ENCODE results near the gene MKNK2. TPM values are rescaled to one million over a fixed set of nuclear protein-coding genes. Genes with fewer than 3 reads are reported as not detected.

The MKNK2 gene
- total RNA-seq, 1 experiment from 2014 or later: 33.9 TPM

- DNase-seq (ENCODE audit: low read depth): no peak
Measured at GRCh38 chr19:2080336-2080988, 29.4 kb upstream of the MKNK2 start.

GRCh38 chr19:2079865-2080301 lies 28.8 kb upstream of the MKNK2 start:
- DNase-seq (ENCODE audit: low read depth): no peak

- DNase-seq (ENCODE audit: low read depth): no peak
Measured at GRCh38 chr19:2079076-2079864, 28.2 kb upstream of the MKNK2 start.

DNA sequence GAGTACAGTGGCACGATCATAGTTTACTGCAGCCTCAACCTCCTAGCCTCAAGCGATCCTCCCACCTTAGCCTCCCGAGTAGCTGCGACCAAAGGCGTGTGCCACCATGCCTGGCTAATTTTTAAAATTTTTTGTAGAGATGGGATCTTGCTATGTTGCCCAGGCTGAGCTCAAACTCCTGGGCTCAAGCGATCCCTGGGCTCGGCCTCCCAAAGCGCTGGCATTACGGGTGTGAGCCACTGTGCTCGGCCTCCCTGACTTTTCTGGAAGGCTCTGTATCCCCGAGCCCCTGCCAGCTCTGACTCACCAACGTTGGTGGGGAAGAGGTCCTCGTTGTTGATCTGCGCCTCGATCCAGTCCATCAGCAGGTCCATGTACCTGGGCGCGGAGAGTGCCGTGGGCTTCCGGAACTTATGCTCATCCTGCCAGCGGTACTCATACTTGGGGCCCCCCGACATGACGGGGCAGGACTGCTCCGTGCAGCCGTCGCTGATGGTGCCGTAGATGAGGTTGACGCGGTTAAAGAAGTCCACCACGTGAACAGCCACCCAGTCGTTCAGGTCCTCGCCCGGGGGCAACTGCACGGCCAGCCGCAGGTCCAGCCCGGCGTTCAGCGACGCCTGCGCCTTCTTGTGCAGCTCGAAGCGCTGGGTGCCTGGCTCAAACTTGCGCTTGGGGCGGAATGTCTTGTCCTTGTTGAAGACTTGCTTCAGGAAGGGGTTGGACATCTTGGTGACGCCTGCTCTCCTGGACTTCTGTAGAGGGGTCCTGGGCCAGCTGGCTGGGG lies 27.0 kb upstream of the MKNK2 start:
- DNase-seq (ENCODE audit: low read depth): no peak

- no peak for DNase-seq (ENCODE audit: low read depth)
Measured at GRCh38 chr19:2077398-2077797, 26.4 kb upstream of the MKNK2 start.

- DNase-seq (ENCODE audit: low read depth): no peak
Measured at GRCh38 chr19:2076526-2076944, 25.5 kb upstream of the MKNK2 start.

- no peak for DNase-seq (ENCODE audit: low read depth)
Measured at GRCh38 chr19:2072757-2073551, 21.9 kb upstream of the MKNK2 start.

DNA sequence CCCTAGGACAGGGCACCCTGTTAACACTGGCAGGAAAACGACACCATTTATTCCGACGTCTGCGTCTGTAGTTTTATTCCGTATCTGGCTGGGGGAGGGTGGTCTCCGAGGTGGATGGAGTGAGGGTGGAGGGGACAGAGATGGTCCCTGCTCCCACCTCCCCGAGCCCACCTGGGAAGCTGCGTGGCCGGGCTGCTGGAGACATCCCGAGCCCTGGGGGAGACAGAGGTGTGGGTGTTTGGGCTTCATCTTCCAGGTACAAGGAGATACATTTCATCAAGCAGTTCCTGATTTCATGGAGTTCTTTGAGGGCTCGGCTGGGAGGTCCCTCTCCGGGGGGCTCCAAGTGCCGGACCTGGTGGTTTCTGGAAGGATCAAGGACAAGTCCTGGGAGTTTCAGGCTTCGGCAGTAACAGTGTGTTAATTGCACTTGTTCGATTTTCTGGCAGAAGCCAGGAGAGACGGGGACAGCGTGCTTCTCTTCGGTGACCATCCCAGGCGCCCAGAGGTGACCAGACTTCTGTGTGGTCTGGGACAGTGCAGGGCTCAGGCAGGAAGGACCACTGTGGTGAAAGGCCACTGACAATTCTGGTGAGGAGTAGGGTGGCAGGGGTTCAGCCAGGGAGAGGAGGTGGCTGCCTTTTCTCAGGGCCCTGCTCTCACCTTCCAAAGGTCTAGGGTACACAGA lies 20.1 kb upstream of the MKNK2 start:
- DNase-seq (ENCODE audit: low read depth): no peak

DNA sequence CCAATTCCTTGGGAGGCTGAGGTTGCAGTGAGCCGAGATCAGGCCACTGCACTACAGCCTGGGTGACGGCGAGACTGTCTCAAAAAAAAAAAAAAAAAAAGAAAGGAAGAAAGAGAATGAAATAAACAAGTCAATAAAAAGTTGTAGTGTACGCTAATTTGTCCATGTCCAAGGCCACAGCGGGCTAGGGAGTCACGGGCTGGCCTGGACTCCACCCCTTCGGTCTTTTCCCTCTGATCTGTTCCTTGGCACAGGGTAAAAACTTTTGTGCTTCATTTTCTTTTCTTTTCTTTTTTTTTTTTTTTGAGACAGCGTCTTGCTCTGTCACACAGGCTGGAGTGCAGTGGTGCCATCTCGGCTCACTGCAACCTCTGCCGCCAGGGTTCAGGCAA lies 19.4 kb upstream of the MKNK2 start:
- no peak for DNase-seq (ENCODE audit: low read depth)

DNA sequence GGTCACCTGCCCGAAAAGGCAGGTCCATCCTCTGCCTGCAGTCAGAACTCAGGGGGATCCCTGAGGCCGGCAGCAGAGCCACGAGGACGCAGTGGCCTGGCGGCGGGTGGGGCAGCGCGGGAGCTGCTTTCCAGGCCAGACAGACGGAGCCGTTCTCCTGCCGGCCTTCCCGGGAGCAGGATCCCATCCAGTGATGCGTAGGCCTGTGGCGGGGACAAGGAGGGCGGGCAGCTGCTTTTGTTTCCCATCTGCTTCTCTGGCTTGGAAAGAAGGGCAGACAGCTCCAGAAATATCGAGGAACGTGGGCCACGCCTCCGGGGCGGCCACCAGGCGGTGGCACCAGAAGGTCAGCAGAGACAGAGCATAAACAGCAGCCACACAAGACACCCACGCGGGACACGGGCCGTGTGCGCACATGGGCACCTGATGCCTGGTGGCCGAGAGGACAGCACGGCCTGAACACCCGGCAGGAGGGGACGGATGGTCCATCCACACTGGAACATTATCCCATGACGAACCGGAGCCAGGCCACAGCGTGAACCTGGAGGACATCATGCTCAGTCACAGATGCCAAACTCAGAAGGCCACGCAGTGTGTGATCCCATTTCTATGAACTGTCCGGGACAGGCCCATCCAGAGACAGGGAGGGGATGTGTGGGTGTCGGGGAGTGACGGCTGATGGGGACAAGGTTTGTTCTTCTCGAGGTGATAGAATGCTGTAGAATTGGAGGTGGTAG lies 13.9 kb upstream of the MKNK2 start:
- no peak for DNase-seq (ENCODE audit: low read depth)

GRCh38 chr19:2064395-2064787 lies 13.3 kb upstream of the MKNK2 start:
- DNase-seq (ENCODE audit: low read depth): no peak

GRCh38 chr19:2063824-2064223 lies 12.8 kb upstream of the MKNK2 start:
- DNase-seq (ENCODE audit: low read depth): no peak

DNA sequence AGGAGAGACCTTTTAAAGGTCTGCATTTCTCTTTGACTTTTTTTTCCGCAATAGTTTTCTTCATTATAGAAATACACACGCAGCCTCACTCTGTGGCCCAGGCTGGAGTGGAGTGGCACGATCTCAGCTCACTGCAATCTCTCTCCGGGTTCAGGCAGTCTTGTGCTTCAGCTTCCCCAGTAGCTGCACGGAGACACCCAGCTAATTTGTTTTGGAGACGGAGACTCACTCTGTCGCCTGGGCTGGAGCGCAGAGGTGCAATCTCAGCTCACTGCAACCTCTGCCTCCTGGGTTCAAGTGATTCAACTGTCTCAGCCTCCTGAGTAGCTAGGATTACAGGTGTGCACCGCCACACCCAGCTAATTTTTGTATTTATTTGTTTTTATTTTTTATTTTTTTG lies 11.7 kb upstream of the MKNK2 start:
- no peak for DNase-seq (ENCODE audit: low read depth)

DNA sequence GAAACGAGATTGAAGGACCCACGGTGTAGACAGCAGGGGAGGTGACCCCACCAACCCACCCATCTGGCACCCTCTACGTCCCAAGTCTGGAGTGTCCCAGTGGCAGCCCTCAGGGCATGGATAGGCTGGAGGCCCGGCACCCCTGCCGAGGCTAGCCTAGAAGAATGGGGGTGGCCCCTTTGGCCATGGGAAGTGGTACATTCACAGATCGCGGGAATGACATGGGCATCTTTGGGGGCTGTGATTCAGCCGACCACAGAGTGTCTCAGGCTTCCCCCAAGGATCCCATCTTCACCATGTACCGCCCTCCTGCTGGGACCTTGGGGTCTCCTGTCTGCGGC lies 11.3 kb upstream of the MKNK2 start:
- DNase-seq (ENCODE audit: low read depth): no peak

DNA sequence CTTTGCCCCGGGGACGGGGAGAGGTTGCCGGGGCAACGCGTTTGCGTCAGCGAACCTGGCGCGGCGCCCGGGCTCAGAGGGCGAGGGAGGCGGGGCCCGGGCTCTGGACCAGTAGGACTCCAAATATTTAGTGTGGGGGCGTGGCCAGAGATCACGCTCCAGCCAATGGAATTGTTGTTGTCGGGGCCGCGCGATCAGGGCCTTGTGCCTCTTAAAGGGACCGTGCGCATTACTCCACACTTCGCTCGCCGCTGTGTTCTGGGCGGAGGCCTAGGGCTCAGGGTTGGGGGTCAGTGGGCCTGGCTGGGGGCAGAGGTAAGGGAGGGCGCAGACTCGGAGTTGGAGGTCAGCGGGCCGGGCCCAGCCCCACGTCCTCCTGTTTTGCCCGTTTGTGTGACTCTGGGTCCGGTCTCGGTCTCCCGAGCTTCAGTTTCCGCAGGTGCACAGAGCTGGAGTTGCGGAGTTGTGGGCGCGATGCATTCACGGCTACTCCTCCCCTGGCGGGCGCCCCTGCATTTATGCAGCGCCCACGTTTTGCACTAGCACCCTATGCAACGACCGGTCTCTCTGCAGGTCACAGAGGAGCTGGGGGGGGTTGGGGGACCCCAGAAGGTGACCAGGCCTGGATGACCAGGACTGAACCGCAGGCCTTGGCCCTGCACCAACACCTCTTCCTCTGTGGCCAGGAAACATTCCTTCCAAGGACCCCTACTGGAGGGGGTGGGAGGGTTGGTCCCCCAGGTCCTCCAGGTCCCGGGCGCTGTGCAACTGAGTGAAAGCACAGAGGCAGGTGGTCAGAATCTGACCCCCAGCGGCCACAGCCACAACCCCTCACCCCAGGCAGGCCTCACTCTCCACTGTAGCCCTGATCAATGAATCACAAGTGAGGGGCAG lies 10.7 kb upstream of the MKNK2 start:
- DNase-seq (ENCODE audit: low read depth): peak; percentile 99

- peak; percentile 74 for DNase-seq (ENCODE audit: low read depth)
Measured at GRCh38 chr19:2060884-2061494, 9.9 kb upstream of the MKNK2 start.

GRCh38 chr19:2059422-2060201 lies 8.6 kb upstream of the MKNK2 start:
- DNase-seq (ENCODE audit: low read depth): peak; percentile 72

Data from Daoy (cell line).